CD4-positive, alpha-beta T cell (primary cell): ENCODE measurements around the gene MAP2K2. TPM values are rescaled to one million over a fixed set of nuclear protein-coding genes. Genes with fewer than 3 reads are reported as not detected.

Source experiments
- ATAC-seq: fragments of 200-7000 bp; cut with Tn5 transposase; one replicate; pipeline ENCODE4 v1.10.0; 2022; ENCODE audit warnings: mild to moderate bottlenecking; ENCODE audit not compliant: poor library complexity
- CTCF ChIA-PET: fragments of 350-600 bp; sonication (Branson Sonifier 250); formaldehyde crosslinking; loops from one replicate; lab custom pipeline; 2021; ENCODE audit warnings: antibody characterized with exemption, inconsistent platforms; lab: Charles Lee
- POLR2A ChIA-PET: fragments of 350-600 bp; sonication (Branson Sonifier 250); formaldehyde crosslinking; loops from one replicate; lab custom pipeline; 2021; ENCODE audit warnings: antibody characterized with exemption, inconsistent platforms; lab: Charles Lee
- DNase-seq, 14 experiments: peaks; one replicate each; pipeline ENCODE4 v3.0.0-alpha.2; 2013 to 2020; ENCODE audit warnings: mixed read lengths in 2 of 14
- H3K27ac ChIP-seq, 2 donors: one replicate each; pipeline versions ENCODE4 v1.5.1 to v1.7.0; 2013; ENCODE audit warnings: low read length in 2 of 2, low read depth in 1 of 2, mild to moderate bottlenecking in 1 of 2
- H3K27me3 ChIP-seq, 2 experiments: 1 replicate in 1 of 2; 2 replicates in 1 of 2; pipeline versions ENCODE4 v1.6.1 to v1.7.0; 2013; ENCODE audit warnings: low read length in 2 of 2, control low read depth in 1 of 2, mild to moderate bottlenecking in 1 of 2, moderate library complexity in 1 of 2; ENCODE audit not compliant: insufficient read depth in 2 of 2, control insufficient read depth in 1 of 2
- H3K36me3 ChIP-seq: one replicate; pipeline ENCODE4 v1.6.1; 2013; ENCODE audit warnings: low read length, control low read depth; ENCODE audit not compliant: insufficient read depth
- H3K4me1 ChIP-seq: one replicate; pipeline ENCODE4 v1.6.1; 2013; ENCODE audit warnings: low read length, control low read depth; ENCODE audit not compliant: insufficient read depth
- H3K4me3 ChIP-seq: one replicate; pipeline ENCODE4 v1.5.1; 2013; ENCODE audit warnings: mild to moderate bottlenecking, low read length, moderate library complexity
- H3K9me3 ChIP-seq, 2 experiments: 1 replicate in 1 of 2; 2 replicates in 1 of 2; pipeline versions ENCODE4 v1.6.1 to v1.7.0; 2013; ENCODE audit warnings: low read length in 2 of 2, mild to moderate bottlenecking in 2 of 2, control low read depth in 1 of 2, moderate library complexity in 1 of 2; ENCODE audit not compliant: control insufficient read depth in 1 of 2, insufficient read depth in 1 of 2
- H3K27ac Mint-ChIP-seq: one replicate; pipeline ENCODE4 v1.8.0; 2020; ENCODE audit warnings: mixed read lengths
- H3K27me3 Mint-ChIP-seq: one replicate; pipeline ENCODE4 v1.8.0; 2021; ENCODE audit warnings: mixed read lengths
- H3K36me3 Mint-ChIP-seq: one replicate; pipeline ENCODE4 v1.8.0; 2021; ENCODE audit warnings: low read depth, mixed read lengths
- H3K4me1 Mint-ChIP-seq: one replicate; pipeline ENCODE4 v1.8.0; 2021; ENCODE audit warnings: low read depth, mixed read lengths
- H3K4me3 Mint-ChIP-seq: one replicate; pipeline ENCODE4 v1.8.0; 2020; ENCODE audit warnings: mild to moderate bottlenecking, mixed read lengths
- H3K9me3 Mint-ChIP-seq: one replicate; pipeline ENCODE4 v1.8.0; 2020; ENCODE audit warnings: mixed read lengths
- intact Hi-C, 2 experiments: fragments of 100-400 bp; cut with DNase I in 1 of 2; cut with micrococcal nuclease in 1 of 2; formaldehyde crosslinking; loops; one replicate each; pipeline versions ENCODE4 v1.15.1 to v1.9.0; 2023 to 2025; cut with DNase I, micrococcal nuclease
- total RNA-seq, 174 experiments: library from RNA in 2 of 174; stranded (reverse) in 2 of 174; gene quantifications; one replicate each; pipeline ENCODE4 v1.2.3 and lab custom pipeline; 2021 to 2026
- TF ChIP-seq, protein P1 (sequence below): fragments of 200-600 bp; IDR thresholded peaks from one replicate; pipeline ENCODE4 v1.8.0; 2022; ENCODE audit warnings: antibody characterized with exemption, mild to moderate bottlenecking

MAP2K2 gene
- total RNA-seq, 2 experiments from 2014 or later, result 72.7 to 77.6 TPM

DNA sequence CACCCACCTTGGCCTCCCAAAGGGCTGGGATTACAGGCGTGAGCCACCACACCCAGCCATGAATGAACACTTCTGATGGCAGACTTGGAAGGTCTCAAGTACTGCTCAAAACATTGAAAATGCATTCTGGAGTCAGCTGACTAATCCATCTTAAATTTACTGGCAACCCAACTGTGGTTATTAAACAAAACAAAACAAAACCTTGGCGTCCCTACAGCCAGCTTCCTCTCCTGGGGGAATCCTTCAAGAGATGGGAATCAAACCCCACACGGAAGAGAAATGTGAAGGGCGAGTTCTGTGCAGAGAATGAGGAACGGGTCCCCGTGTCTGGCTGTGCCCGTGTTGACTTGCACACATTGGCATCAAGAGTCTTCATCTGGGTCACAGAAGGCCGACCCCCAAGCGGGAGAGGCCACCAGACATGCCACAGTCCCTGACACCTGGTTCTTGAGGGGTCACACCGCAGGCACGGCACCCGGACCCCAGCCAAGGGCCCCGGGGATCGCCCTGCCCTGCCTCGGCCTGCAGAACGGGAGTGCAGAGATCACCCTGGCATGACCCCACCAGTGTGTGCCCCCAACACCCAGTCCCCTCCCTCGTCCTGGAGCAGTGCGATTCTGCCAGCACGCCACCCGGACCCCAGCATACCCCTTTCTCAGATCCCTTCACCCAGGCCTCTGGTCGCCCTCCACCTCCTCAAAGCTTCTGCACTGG, 3.2 kb downstream of the MAP2K2 start:
- Histone ChIP-seq H3K4me1 (peaks cover 40% of the 10 kb centered on the region), H3K27me3 (no peaks in the 10 kb centered on the region), H3K36me3 (peaks cover 26% of the 10 kb centered on the region), H3K9me3 (no peaks in the 10 kb centered on the region), H3K27ac (no peak overlapping the region), H3K4me3 (no peak overlapping the region)
- Mint-ChIP-seq H3K4me1 (peaks cover 35% of the 10 kb centered on the region), H3K27ac (no peak overlapping the region), H3K4me3 (no peak overlapping the region), H3K9me3 (no peaks in the 10 kb centered on the region), H3K36me3 (peaks cover 21% of the 10 kb centered on the region), H3K27me3 (no peaks in the 10 kb centered on the region)
- CTCF ChIA-PET, result no interaction called here
- TF ChIP-seq, protein P1, sequence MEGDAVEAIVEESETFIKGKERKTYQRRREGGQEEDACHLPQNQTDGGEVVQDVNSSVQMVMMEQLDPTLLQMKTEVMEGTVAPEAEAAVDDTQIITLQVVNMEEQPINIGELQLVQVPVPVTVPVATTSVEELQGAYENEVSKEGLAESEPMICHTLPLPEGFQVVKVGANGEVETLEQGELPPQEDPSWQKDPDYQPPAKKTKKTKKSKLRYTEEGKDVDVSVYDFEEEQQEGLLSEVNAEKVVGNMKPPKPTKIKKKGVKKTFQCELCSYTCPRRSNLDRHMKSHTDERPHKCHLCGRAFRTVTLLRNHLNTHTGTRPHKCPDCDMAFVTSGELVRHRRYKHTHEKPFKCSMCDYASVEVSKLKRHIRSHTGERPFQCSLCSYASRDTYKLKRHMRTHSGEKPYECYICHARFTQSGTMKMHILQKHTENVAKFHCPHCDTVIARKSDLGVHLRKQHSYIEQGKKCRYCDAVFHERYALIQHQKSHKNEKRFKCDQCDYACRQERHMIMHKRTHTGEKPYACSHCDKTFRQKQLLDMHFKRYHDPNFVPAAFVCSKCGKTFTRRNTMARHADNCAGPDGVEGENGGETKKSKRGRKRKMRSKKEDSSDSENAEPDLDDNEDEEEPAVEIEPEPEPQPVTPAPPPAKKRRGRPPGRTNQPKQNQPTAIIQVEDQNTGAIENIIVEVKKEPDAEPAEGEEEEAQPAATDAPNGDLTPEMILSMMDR, result no peak
- no peak for DNase-seq
- intact Hi-C loops, result loop anchor here in 1 of 2 experiments (5.0 kb wide), 4 partner anchors 33 to 133 kb away; partner anchors contain the start of genes ANKRD24, EEF2, PIAS4 and SIRT6
- no peak for ATAC-seq
- POLR2A ChIA-PET, result interaction anchor here (1.1 kb wide), 1 partner anchor 12 kb away, joined by 3 read pairs; no protein-coding TSS in a partner anchor

DNA sequence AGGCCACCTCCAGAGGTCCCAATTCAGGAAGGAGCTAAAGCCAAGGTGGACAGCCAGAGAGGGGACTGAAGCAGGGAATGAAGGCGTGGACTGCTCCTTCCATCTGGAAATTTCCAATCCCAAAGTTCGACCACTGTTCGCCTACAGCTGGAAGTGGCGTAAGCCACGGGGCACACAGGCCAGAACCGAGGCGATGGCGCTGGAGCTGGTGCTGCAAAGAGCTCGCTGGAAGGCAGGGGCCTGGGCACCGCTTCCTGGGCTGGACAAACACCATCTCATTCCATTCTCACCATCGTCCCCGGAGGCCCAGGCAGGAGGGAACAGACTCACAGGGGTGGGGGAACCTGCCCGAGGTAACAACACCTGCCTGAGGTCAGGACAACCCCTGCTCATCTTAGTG, 4.2 kb downstream of the MAP2K2 start:
- ChIA-PET POLR2A (interaction anchor here (1.1 kb wide), 1 partner anchor 11 kb away, joined by 3 read pairs; no protein-coding TSS in a partner anchor), CTCF (no interaction called here)
- peaks cover 42% of the 10 kb centered on the region for H3K4me1 Mint-ChIP-seq
- TF ChIP-seq, protein P1, result no peak
- intact Hi-C loops, result loop anchor here in 1 of 2 experiments (5.0 kb wide), 4 partner anchors 32 to 132 kb away; partner anchors contain the start of genes ANKRD24, EEF2, PIAS4 and SIRT6
- H3K9me3 Mint-ChIP-seq, result no peaks in the 10 kb centered on the region
- Histone ChIP-seq H3K9me3 (no peaks in the 10 kb centered on the region), H3K27me3 (no peaks in the 10 kb centered on the region), H3K4me3 (no peak overlapping the region), H3K27ac (no peak overlapping the region), H3K4me1 (peaks cover 50% of the 10 kb centered on the region), H3K36me3 (peaks cover 27% of the 10 kb centered on the region)
- peak overlapping the region; percentile 63 for H3K4me3 Mint-ChIP-seq
- no peak for DNase-seq
- peaks cover 28% of the 10 kb centered on the region for H3K36me3 Mint-ChIP-seq
- H3K27ac Mint-ChIP-seq, result no peak overlapping the region
- no peak for ATAC-seq
- H3K27me3 Mint-ChIP-seq, result no peaks in the 10 kb centered on the region

DNA sequence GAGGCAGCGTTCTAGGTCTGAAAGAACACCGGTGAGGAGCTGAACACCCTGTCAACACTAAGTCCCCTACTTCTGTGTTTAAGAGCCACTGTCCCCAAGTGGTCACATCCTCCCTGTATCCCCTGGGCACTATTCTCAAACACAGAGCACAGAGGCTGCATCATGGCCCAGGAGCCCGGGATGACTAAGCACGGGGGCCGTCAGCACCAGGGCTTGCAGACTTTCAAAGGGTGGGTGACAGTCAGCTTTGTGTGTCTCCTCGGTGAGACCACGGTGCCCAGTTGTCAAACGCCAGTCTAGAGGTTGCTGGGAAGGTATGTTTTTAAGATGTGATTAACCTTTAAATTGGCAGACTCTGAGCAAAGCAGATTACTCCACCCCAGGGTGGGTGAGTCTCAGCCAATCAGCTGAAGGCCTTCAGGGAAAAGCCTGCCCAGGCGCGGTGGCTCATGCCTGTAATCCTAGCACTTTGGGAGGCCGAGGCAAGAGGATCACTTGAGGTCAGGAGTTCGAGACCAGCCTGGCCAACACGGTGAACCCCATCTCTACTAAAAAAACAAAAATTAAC, 8.0 kb downstream of the MAP2K2 start:
- no peak for DNase-seq
- Mint-ChIP-seq H3K27me3 (no peaks in the 10 kb centered on the region), H3K4me3 (no peak overlapping the region), H3K27ac (peak overlapping the region; percentile 87), H3K9me3 (no peaks in the 10 kb centered on the region), H3K36me3 (peaks cover 42% of the 10 kb centered on the region), H3K4me1 (peaks cover 25% of the 10 kb centered on the region)
- ChIA-PET CTCF (interaction anchor here (1.6 to 3.2 kb wide), 2 partner anchors 11 to 24 kb away, joined by 9 to 17 read pairs; no protein-coding TSS in a partner anchor), POLR2A (interaction anchor here (1.4 to 3.2 kb wide), 3 partner anchors 11 to 129 kb away, joined by 4 to 17 read pairs (median 10); partner anchors contain the start of gene ZBTB7A)
- H3K4me1 ChIP-seq, result peaks cover 45% of the 10 kb centered on the region
- H3K27me3 ChIP-seq, result no peaks in the 10 kb centered on the region
- ATAC-seq, result no peak
- H3K9me3 ChIP-seq, result no peaks in the 10 kb centered on the region
- no peak overlapping the region for H3K4me3 ChIP-seq
- peak overlapping the region; percentile 55 to 58 for H3K27ac ChIP-seq
- H3K36me3 ChIP-seq, result peaks cover 55% of the 10 kb centered on the region
- intact Hi-C loops, result loop anchor here (2.0 kb wide), 2 partner anchors 47 to 109 kb away; partner anchors contain the start of gene PIAS4 (in 1 of the 2)
- TF ChIP-seq, protein P1, result no peak
